ENCODE results near the gene MCU.
"Not testable (repeated sequence)": the region's sequence is repeated elsewhere in the genome, so short reads cannot be mapped to it uniquely, and the experiment has no call there.

The MCU gene

DNA sequence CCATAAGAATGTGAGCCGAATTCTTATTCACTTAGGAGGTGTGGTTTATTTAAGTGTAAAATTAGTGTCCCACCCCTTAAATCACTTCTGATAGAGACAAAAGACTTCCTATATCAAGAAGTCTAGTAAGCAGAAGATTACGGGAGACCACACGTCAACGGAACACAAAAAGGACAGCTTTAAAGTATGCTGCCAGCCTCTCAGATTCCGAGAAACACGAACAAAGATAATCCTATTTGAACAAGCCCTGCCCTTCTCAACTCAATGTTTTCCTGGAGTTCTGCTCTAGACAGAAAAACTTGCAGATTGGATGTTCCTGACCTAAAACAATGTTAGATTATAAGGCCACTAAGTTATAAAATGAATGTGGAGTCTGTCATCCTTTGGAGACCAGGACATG, 4.9 kb upstream of the MCU start:
- no peak for DNase-seq (ENCODE audit: low read depth)

DNA sequence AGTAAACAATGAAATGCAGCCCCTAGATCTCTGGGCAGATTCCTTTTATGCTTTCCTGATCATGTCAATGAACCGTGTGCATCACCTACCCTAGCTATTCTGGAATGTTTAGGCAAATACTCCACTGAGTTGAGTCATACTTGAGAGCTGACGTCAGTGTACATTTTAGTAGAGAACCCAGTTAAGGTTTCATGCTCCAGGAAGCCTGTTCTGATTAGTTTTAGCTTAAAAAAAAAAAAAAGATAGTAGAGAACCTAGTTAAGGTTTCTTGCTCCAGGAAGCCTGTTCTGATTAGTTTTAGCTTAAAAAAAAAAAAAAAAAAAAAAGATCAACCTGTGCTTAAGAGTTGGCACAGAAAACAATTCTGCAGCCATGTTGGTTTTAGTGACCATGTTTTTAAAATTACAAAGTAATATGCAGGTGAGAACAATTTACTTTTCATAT, 3.7 kb upstream of the MCU start:
- DNase-seq (ENCODE audit: low read depth): peak; percentile 72

- DNase-seq (ENCODE audit: low read depth): no peak
Observed at GRCh38 chr10:72689660-72690059, 2.3 kb upstream of the MCU start.

- peak; percentile 51 for DNase-seq (ENCODE audit: low read depth)
Observed at GRCh38 chr10:72690071-72690755, 1.7 kb upstream of the MCU start.

- DNase-seq (ENCODE audit: low read depth): no peak
Observed at GRCh38 chr10:72691470-72691862, 477 bp upstream of the MCU start.

- DNase-seq (ENCODE audit: low read depth): no peak
Observed at GRCh38 chr10:72692744-72692993, 726 bp downstream of the MCU start.

DNA sequence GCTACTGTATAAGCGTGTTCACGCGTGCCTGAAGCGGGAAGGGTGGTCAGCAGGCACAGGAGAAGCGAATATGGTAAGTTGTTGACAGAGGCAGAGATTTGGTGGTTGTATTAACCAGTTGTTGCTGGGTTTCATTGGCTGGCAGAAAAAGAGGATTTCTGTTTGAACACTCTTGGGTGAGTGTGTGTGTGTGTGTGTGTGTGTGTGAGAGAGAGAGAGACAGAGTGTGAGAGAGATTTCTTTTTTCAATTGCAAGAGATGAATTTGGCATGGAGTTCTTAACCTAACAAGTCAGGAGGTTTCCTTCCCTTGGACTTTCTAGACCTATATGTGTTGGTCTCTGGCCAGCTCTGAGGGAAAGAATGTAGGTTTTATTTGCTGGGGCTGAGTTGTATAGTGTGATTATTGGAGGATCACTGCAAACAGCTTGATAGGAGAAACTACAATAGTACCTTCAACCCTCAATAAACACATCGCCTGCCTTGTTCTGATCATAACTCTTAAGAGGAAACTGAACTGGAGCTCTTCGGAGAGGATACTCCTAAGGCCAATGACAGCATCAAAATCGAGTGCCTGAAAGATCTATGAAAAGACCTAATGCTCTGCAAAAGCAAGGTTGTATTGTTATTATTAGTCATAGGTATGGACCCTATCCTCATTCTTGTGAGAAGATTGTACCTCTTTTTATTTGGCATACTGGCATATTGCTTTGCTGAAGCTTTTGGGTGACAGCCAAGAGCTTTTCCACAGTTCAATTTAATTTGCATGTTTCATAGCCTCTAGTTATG, 1.2 kb downstream of the MCU start:
- peak; percentile 10 for DNase-seq (ENCODE audit: low read depth)

GRCh38 chr10:72694476-72695369, 2.8 kb downstream of the MCU start:
- peak; percentile 68 for DNase-seq (ENCODE audit: low read depth)

DNA sequence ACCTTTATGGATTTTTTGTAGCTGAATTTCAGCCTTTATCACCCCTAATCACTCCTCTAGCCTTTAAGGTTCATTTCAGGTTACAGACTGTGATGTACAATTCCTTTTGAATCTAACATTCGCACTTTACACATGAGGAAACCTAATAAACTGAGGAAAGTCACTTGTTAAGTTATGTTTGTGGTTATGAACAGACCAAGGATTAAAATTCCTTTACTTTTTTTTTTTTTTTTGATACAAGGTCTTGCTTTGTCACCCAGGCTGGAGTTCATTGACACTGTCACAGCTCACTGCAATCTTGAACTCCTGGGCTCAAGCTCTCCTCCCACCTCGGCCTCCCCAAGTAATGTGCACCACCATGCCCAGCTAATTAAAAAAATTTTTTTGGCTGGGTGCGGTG, 3.6 kb downstream of the MCU start:
- no peak for DNase-seq (ENCODE audit: low read depth)

- peak; percentile 64 for DNase-seq (ENCODE audit: low read depth)
Observed at GRCh38 chr10:72697716-72698115, 5.8 kb downstream of the MCU start.

- not testable (repeated sequence) for DNase-seq (ENCODE audit: low read depth)
Observed at GRCh38 chr10:72702465-72702864, 10.5 kb downstream of the MCU start.

- peak; percentile 73 for DNase-seq (ENCODE audit: low read depth)
Observed at GRCh38 chr10:72702868-72703581, 11.1 kb downstream of the MCU start.

- DNase-seq (ENCODE audit: low read depth): no peak
Observed at GRCh38 chr10:72704117-72704516, 12.2 kb downstream of the MCU start.

DNA sequence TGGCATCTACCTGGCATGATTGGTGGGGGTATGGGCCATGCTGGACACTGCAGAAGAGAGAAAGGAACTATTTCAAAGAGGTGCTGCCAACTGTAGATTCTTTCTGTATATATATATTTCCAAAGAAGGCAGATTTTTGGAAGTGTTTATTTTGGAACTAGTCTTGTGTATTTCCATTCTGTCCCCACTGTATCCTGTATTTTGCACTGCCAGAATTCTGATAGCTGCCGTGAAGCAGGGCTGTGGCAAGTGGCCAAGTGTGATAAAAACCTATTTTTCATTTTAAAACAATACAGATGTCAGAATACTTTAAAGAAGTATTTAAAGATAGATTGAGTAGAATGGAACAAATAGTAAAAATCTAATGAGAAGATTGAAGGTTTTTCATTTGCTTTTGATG, 17.1 kb downstream of the MCU start:
- DNase-seq (ENCODE audit: low read depth): peak; percentile 35

- no peak for DNase-seq (ENCODE audit: low read depth)
Observed at GRCh38 chr10:72712136-72712535, 20.2 kb downstream of the MCU start.

DNA sequence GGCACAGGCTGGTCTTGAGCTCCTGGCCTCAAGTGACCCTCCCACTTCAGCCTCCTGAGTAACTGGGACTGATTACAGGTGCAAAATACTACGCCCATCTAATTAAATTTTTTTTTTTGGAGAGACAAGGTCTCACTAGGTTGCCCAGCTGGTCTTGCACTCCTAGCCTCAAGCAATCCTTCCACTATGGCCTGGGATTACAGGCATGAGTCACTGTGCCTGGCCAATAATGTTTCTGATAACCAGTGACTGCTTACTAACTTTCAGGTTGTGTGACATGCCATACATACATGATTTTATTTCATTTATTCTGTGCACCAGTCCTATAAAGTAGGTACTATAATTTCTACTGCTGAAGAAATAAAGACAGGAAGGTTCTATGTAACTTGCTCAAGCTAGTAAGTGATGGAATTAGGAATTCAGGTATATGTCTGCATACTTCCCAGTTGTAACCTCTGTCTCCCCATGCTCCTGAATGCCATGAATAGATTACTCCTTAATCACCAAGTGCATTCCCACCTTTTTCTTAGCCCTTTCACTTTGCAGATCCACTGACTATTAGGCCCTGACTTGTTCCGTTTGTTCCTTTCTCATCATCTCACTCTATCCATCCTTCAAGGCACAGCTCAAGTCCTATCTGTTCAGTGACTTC, 28.1 kb downstream of the MCU start:
- DNase-seq (ENCODE audit: low read depth): no peak

DNA sequence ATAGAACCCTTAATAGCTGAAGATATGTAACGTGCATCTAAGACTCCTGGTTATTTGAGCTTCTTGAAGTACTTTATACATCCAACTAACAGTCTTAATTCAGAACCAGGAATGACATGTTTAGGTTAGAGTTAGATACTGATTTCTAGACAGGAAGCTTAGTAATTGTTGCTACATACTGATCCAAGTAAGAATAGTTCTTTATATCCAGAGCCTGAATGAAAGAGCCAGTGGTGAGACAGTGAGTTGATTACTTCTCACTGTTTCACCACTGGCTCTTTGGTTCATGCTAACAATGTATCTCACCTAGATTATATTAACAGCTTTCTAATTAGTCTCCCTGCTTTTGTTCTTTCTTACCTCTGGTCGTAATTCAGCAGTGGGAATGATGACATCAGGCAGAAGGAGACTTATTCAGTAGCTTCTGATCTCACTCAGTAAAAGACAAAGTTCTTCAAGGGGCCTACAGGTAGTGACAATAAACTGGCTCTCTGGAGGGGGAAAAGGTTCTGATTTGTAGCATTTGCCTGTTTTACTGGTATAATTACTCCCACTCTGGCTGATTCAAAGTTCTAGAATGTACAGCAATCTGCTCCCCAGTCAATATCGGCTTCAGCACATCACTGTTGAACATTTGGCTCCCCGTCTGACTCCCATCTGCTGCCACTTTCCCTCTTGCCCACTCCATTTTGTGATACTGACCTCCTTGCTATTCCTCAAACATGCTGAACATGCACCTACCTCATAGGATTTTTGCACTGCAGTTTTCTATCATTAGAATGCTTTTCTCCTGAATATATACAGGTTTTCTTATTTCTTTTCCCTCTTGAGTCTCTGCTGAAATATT, 29.1 kb downstream of the MCU start:
- DNase-seq (ENCODE audit: low read depth): no peak

GRCh38 chr10:72727130-72727529, 35.2 kb downstream of the MCU start:
- DNase-seq (ENCODE audit: low read depth): no peak

DNA sequence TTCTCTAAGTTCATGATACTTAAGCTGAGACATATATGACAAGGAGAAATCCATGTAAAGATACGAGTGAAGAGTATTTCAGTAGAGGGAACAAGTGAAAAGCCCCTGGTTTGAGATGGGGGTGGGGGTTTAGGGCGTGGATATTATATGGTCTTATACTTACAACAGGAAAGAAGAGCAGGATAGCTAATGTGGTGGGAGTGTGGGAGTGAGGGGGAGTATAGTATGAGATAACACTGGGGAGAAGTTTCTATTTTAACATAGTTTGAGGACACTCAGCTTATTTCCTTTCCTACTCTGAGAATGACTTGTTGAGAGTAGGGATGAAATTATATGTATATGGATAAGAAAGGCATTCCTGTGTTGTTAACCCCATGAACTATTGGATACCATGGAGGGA, 36.5 kb downstream of the MCU start:
- DNase-seq (ENCODE audit: low read depth): no peak

DNA sequence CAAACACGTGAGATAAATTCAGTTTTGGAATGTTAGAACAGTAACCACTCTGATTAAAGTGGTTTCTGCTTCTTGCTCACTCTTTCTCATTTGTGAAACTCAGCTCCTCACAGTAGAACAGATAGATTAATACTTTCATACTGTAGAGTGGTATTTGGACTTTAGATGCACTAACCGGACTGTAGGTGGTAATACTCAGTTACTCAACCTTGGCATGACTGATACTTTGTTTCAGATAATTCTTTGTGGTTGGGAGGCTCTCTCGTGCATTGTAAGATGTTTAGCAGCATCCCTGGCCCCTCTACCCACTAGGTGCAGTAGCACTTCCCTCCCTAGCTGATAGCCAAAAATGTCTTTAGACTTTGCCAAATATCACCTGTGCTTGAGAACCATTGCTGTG, 37.6 kb downstream of the MCU start:
- DNase-seq (ENCODE audit: low read depth): no peak

DNA sequence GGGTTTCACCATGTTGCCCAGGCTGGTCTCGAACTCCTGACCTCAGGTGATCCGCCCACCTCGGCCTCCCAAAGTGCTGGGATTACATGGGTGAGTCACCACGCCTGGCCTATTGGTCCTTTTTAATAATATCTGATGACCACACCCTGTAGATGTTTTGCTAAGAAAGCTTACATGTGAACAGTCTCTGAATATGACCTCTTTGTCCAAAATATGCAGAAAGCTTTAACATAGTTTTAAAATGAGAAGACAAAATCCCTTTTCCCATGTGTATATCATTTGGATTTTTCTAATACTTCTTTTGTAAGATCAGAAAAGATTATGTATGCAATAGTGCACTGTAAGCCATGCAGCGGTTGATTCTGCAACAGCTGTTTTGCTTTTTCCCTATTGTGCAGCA, 38.5 kb downstream of the MCU start:
- DNase-seq (ENCODE audit: low read depth): peak; percentile 84
